Spleen (tissue), 7 donors: ENCODE data around the gene IGF1R.

Experiments used
- CTCF ChIP-seq, 11 experiments: fragments of 200-600 bp in 7 of 11; fragments of 450-650 bp in 4 of 11; sonication (generic) in 4 of 11; IDR thresholded peaks in 8 of 11; conservative IDR thresholded peaks in 3 of 11; 1 replicate in 7 of 11; 2 replicates in 4 of 11; pipeline versions ENCODE4 v1.4.0 to v1.8.0; 2016 to 2021; ENCODE audit warnings: antibody characterized with exemption in 11 of 11, inconsistent platforms in 4 of 11, mild to moderate bottlenecking in 1 of 11
- POLR2A ChIP-seq, 3 donors: fragments of 450-650 bp; IDR thresholded peaks; one replicate each; pipeline ENCODE4 v1.5.1; 2017; ENCODE audit warnings: antibody characterized with exemption in 3 of 3, mild to moderate bottlenecking in 1 of 3
- POLR2AphosphoS5 ChIP-seq, 3 donors: sonication (generic); formaldehyde crosslinking; IDR thresholded peaks; one replicate each; pipeline ENCODE4 v1.5.1; 2017; ENCODE audit warnings: antibody characterized with exemption in 3 of 3
- donor health status: DM: no; HTN: no; CAD: no; lungs with moderate emphysema.
- donor health status: DM: no; HTN: no; CAD: no.
- donor health status: DM: no; HTN: no; CAD: no.

- TF ChIP-seq POLR2AphosphoS5 (IDR thresholded peaks at IDR 0.05): no peak
- no peak for TF ChIP-seq CTCF (IDR thresholded peaks at IDR 0.05 in 8 of 11, conservative IDR thresholded peaks at IDR 0.05 in 3 of 11)
- no peak for TF ChIP-seq POLR2A (IDR thresholded peaks at IDR 0.05)
Observed at GRCh38 chr15:98734466-98735199, 86.3 kb downstream of the IGF1R start.
